K562 (cell line): ENCODE data around the gene TULP3. TPM values are rescaled to one million over a fixed set of nuclear protein-coding genes. Genes with fewer than 3 reads are reported as not detected.

Experiments used
- BHLHE40 ChIP-seq: IDR thresholded peaks from 2 replicates; pipeline ENCODE4 v1.6.1; 2011; ENCODE audit warnings: low read length, improper control_type of control experiment
- CREM ChIP-seq: IDR thresholded peaks from 2 replicates; pipeline ENCODE4 v1.6.1; 2014; ENCODE audit warnings: antibody characterized with exemption, low read depth
- EGR1 ChIP-seq: fragments of 450-650 bp; conservative IDR thresholded peaks from 2 replicates; pipeline ENCODE4 v1.6.1; 2017; ENCODE audit warnings: mild to moderate bottlenecking
- GTF2E2 ChIP-seq: fragments of 200-800 bp; sonication (Bioruptor generic); IDR thresholded peaks from 2 replicates; pipeline ENCODE4 v1.6.1; 2016; ENCODE audit warnings: missing genetic modification characterization, missing compliant biosample characterization
- KAT7 ChIP-seq: sonication (generic); formaldehyde crosslinking; IDR thresholded peaks from 2 replicates; pipeline ENCODE4 v1.8.0; 2022; ENCODE audit warnings: missing genetic modification reagents, mild to moderate bottlenecking, borderline replicate concordance
- MAZ ChIP-seq, 2 experiments: fragments of 450-650 bp in 1 of 2; sonication (generic) in 1 of 2; formaldehyde crosslinking; IDR thresholded peaks in 1 of 2; conservative IDR thresholded peaks in 1 of 2; 2 replicates each; pipeline versions ENCODE4 v1.4.0 to v1.5.0; 2020; ENCODE audit warnings: mild to moderate bottlenecking in 1 of 2, missing genetic modification reagents in 1 of 2
- MNT ChIP-seq, 2 experiments: fragments of 450-650 bp; conservative IDR thresholded peaks; 2 replicates each; pipeline ENCODE4 v1.6.1; 2017; ENCODE audit warnings: mild to moderate bottlenecking in 2 of 2, moderate library complexity in 2 of 2
- MXI1 ChIP-seq: IDR thresholded peaks from 2 replicates; pipeline ENCODE4 v1.6.1; 2011; ENCODE audit warnings: low read depth, mild to moderate bottlenecking, improper control_type of control experiment, low read length
- MYBL2 ChIP-seq, 2 experiments: fragments of 450-650 bp in 1 of 2; sonication (generic) in 1 of 2; formaldehyde crosslinking in 1 of 2; IDR thresholded peaks; 2 replicates each; pipeline versions ENCODE4 v1.6.1 to v1.8.1; 2017 to 2022; ENCODE audit warnings: borderline replicate concordance in 1 of 2, inconsistent platforms in 1 of 2, low read depth in 1 of 2, mild to moderate bottlenecking in 1 of 2, missing genetic modification reagents in 1 of 2, moderate library complexity in 1 of 2
- PML ChIP-seq: IDR thresholded peaks from 2 replicates; pipeline ENCODE4 v1.6.1; 2012; ENCODE audit warnings: low read length, inconsistent platforms
- POLR2A ChIP-seq: fragments of 450-650 bp; conservative IDR thresholded peaks from 2 replicates; pipeline ENCODE4 v1.6.1; 2016
- RBFOX2 ChIP-seq: fragments of 200-400 bp; formaldehyde crosslinking; IDR thresholded peaks from 2 replicates; pipeline ENCODE4 v1.6.1; 2017; ENCODE audit warnings: low read depth, mild to moderate bottlenecking, low read length, moderate library complexity
- SIN3A ChIP-seq, 2 experiments: fragments of 150-350 bp in 1 of 2; IDR thresholded peaks; 2 replicates each; pipeline ENCODE4 v1.6.1; 2011 to 2016; ENCODE audit warnings: borderline replicate concordance in 2 of 2, low read depth in 2 of 2, low read length in 2 of 2, mild to moderate bottlenecking in 2 of 2, moderate library complexity in 2 of 2; ENCODE audit not compliant: control insufficient read depth in 1 of 2
- TBP ChIP-seq: optimal IDR thresholded peaks from 2 replicates; pipeline ENCODE3; 2011; ENCODE audit warnings: low read depth, low read length, improper control_type of control experiment
- ZFX ChIP-seq: sonication (generic); formaldehyde crosslinking; IDR thresholded peaks from 2 replicates; pipeline ENCODE4 v1.8.0; 2022; ENCODE audit warnings: mild to moderate bottlenecking, missing genetic modification reagents, moderate library complexity
- ZNF609 ChIP-seq: sonication (generic); formaldehyde crosslinking; IDR thresholded peaks from 2 replicates; pipeline ENCODE4 v1.8.1; 2023; ENCODE audit warnings: missing genetic modification reagents, mild to moderate bottlenecking, borderline replicate concordance
- polyA plus RNA-seq, 8 experiments: library from polyadenylated mRNA; depleted of rRNA in 4 of 8; stranded (reverse) in 5 of 8; unstranded in 3 of 8; fragments of >200 nt; fragmentation: Nextera tagmentation in 2 of 8; fragmentation: Illumina TruSeq in 1 of 8; extraction: Ambion mirVana in 2 of 8; extraction: Trizol in 1 of 8; gene quantifications; 2 replicates each; pipeline versions ENCODE4 v1.2.1 to v1.2.3, GENCODE V29; 2011 to 2014; ENCODE audit warnings: inconsistent platforms in 1 of 8, missing spikeins in 1 of 8
- total RNA-seq, 7 experiments: library from RNA; depleted of rRNA in 6 of 7; stranded (reverse); fragments of >200 nt in 6 of 7; fragmentation: Illumina TruSeq in 2 of 7; extraction: Trizol in 2 of 7; gene quantifications; 2 replicates each; pipeline versions ENCODE4 v1.2.1 to v1.2.3, GENCODE V29; 2011 to 2021; ENCODE audit warnings: low replicate concordance in 1 of 7
- TF ChIP-seq, protein P1 (sequence below): fragments of 450-650 bp; IDR thresholded peaks from 2 replicates; pipeline ENCODE4 v1.6.1; 2016; ENCODE audit warnings: missing biosample characterization, missing genetic modification characterization
- TF ChIP-seq, protein P2 (sequence below): sonication (generic); formaldehyde crosslinking; IDR thresholded peaks from 2 replicates; pipeline ENCODE4 v1.9.0; 2022; ENCODE audit warnings: mild to moderate bottlenecking, missing genetic modification reagents

The TULP3 gene
- total and polyA plus RNA-seq, 9 of the 15 experiments (the other 6 are each of a cell fraction or from before 2014, with no cell fraction given): 3.6 to 13.3 (median 7.3) TPM

GRCh38 chr12:2877047-2877952 lies 13.4 kb upstream of the TULP3 start, which contains the start of the genes FOXM1 and RHNO1 (continued):
- 0 out of 2 replicates have a peak, but pooled peaks have one; percentile 47 for TF ChIP-seq ZNF609 (CRISPR knock-in tag)
- TF ChIP-seq, protein P1, sequence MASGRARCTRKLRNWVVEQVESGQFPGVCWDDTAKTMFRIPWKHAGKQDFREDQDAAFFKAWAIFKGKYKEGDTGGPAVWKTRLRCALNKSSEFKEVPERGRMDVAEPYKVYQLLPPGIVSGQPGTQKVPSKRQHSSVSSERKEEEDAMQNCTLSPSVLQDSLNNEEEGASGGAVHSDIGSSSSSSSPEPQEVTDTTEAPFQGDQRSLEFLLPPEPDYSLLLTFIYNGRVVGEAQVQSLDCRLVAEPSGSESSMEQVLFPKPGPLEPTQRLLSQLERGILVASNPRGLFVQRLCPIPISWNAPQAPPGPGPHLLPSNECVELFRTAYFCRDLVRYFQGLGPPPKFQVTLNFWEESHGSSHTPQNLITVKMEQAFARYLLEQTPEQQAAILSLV (tag): no peak
- TF ChIP-seq POLR2A: peak; percentile 79
- TF ChIP-seq, protein P2, sequence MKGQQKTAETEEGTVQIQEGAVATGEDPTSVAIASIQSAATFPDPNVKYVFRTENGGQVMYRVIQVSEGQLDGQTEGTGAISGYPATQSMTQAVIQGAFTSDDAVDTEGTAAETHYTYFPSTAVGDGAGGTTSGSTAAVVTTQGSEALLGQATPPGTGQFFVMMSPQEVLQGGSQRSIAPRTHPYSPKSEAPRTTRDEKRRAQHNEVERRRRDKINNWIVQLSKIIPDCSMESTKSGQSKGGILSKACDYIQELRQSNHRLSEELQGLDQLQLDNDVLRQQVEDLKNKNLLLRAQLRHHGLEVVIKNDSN (CRISPR knock-in tag): peak; percentile 91
- TF ChIP-seq MYBL2 (IDR thresholded peaks at IDR 0.05; ENCODE audit: low read depth): peak; percentile 89
- TF ChIP-seq MYBL2 (CRISPR knock-in tag; IDR thresholded peaks at IDR 0.05; ENCODE audit: borderline replicate concordance): no peak
- 0 out of 2 replicates have a peak, but pooled peaks have one; percentile 13 for TF ChIP-seq KAT7 (CRISPR knock-in tag)
- TF ChIP-seq EGR1: peak; percentile 91
- TF ChIP-seq SIN3A (IDR thresholded peaks at IDR 0.05; ENCODE audit: borderline replicate concordance in 2 of 2, control insufficient read depth in 1 of 2, low read depth in 2 of 2, low read length in 2 of 2): 0 out of 4 replicates have a peak, but pooled peaks of 1 of the 2 experiments have one; percentile 56
- peak; percentile 53 for TF ChIP-seq TBP
- TF ChIP-seq PML: peak; percentile 15; the same call in 1 of the 2 replicates
- peak; percentile 60; the same call in 1 of the 2 replicates for TF ChIP-seq GTF2E2 (tag)
- peak; percentile 65 for TF ChIP-seq CREM
- TF ChIP-seq MNT (conservative IDR thresholded peaks at IDR 0.05): peak; percentile 73 to 82
- TF ChIP-seq BHLHE40: peak; percentile 82
- peak; percentile 91 for TF ChIP-seq ZFX (CRISPR knock-in tag)
- peak; percentile 89 for TF ChIP-seq RBFOX2
- TF ChIP-seq MXI1: peak; percentile 27; the same call in 1 of the 2 replicates
- peak in 1 of 2 experiments; percentile 17; a peak in 1 of 4 replicates for TF ChIP-seq MAZ (CRISPR knock-in tag; conservative IDR thresholded peaks at IDR 0.05 in 1 of 2, IDR thresholded peaks at IDR 0.05 in 1 of 2)
